HG03460 (cell line): ENCODE measurements around the gene MTMR12.
A peak's percentile ranks its signal among the peaks of the same experiment; 100 is the strongest.
"Not testable (repeated sequence)": the region's sequence is repeated elsewhere in the genome, so short reads cannot be mapped to it uniquely, and the experiment has no call there.

Experiments
- ATAC-seq: cut with Tn5 transposase; IDR thresholded peaks from one replicate; pipeline ENCODE4 v1.9.1; 2021; ENCODE audit not compliant: unreplicated experiment

The MTMR12 gene

DNA sequence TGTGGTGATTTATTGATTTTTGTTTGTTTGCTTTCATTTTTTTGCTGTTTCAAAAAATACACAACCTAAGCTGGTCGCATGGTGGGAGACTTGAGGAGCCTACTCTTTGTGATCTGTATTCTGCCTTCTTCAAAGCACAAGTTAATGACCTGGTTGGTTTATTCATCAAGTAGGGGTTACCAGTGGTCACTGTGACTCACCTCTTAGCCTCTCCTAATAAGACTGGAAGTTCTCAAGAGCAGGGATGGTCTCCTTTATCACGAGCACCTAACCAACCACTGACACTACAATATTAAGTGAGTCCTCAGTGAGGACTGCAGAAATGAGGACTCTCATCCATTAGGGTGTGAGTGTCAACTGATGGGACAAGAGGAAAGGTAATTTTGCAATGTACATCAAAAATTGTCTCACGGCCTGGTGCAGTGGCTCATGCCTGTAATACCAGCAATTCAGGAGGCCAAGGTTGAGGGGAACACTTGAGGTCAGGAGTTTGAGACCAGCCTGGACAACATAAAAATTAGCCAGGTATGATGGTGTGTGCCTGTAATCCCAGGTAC lies 13.6 kb upstream of the MTMR12 start:
- no peak for ATAC-seq

DNA sequence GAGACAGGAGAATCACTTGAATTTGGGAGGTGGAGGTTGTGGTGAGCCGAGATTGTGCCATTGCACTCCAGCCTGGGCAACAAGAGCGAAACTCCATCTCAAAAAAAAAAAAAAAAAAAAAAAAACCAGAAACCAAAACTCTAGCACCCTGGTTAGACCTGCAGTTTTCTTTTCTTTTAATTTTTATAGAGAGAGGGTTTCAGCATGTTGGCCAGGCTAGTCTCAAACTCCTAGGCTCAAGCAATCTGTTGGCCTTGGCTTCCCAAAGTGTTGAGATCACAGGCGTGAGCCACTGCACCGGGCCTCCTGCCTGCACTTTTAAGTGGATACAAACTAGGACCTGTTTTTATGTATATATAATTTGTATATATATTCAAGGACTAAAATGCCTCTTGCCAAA lies 12.9 kb upstream of the MTMR12 start:
- no peak for ATAC-seq

DNA sequence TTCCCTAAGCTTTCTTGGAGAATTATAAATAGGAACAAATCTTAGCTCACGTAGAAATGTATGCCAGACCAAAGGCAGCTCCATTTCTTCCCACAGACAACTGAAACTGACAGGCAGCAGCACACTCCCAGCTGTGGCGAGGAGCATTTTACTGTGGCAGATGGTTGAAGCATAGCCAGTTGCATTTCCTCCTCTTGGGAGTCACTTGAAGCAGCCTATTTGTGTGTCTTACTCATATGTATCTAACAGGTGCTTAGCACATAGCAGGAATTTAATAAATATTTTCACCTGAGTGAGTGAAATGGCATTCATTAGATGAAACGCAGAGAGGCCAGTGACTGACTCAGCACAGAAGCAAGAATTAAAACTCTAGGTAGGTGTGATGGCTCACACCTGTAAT lies 12.3 kb upstream of the MTMR12 start:
- ATAC-seq = peak; percentile 61

DNA sequence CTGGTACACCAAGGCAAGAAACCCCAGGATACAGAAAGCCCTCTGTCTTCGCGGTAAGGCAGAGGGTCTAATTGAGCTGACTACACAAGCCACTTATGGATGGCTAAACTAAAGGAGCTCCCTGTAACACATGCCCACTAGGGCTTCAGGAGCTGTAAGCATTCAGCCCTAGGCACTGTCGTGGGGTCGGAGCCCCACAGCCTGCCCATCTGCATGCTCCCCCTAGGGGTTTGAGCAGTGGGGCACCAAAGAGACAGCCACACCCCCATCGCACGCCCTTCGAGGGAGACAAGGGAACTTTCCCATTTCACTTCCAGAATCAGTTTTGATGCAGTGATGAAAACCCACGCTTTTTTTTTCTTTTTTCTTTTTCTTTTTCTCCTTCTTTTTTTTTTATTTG lies 11.0 kb upstream of the MTMR12 start:
- ATAC-seq = no peak

DNA sequence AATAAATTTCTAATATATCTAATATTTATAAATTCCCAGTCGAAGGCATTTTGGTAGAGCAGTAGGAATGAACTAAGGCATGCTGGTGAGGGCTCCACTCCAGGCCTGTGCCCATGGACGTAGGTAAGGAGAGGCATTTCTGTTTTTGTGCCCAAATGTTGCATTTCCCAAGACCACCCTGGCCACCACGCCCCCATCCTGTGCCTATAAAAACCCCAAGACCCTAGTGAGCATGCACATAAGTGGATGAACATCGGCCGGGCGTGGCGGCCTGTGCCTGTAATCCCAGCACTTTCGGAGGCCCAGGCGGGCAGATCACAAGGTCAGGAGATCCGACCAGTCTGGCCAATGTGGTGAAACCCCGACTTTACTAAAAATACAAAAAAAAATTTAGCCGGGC lies 10.1 kb upstream of the MTMR12 start:
- no peak for ATAC-seq

DNA sequence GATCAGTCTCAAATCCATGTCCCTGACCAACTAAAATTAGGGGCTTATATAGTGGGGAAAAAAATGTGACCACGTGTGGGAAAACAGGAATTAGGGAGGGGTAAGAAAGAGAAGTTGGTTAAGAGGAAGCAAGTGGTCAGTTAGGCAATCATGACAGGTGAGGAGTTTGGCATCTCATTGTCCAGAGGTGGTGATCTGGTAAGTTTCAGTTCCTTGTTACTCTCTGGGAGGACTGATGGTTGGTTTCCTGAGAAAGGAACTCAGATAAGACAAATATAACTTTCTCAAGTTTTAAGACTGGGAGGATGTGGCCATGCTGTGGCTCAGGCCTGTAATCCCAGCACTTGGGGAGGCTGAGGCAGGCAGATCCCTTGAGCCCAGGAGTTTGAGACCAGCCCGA lies 9.0 kb upstream of the MTMR12 start:
- not testable (repeated sequence) for ATAC-seq

DNA sequence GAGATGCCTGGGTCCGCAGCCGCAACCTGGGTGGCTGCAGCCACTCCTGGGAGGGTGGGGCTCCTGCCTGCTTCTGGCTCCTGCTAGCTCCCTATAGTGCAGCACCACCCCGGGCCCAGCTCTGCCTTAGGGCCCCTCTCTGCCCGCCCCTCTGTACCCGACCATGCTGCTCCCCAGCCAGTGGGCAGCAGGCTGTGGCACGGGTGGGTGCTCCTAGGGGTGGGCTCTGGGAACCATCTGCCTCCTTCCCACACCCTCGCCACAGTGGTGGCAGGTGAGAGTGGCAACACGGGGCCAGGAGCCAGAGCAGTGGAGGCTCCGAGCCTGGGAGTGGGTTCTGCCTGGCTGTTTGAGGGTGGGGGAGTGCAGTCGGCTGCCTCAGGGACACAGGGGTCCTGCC lies 7.8 kb upstream of the MTMR12 start:
- no peak for ATAC-seq

DNA sequence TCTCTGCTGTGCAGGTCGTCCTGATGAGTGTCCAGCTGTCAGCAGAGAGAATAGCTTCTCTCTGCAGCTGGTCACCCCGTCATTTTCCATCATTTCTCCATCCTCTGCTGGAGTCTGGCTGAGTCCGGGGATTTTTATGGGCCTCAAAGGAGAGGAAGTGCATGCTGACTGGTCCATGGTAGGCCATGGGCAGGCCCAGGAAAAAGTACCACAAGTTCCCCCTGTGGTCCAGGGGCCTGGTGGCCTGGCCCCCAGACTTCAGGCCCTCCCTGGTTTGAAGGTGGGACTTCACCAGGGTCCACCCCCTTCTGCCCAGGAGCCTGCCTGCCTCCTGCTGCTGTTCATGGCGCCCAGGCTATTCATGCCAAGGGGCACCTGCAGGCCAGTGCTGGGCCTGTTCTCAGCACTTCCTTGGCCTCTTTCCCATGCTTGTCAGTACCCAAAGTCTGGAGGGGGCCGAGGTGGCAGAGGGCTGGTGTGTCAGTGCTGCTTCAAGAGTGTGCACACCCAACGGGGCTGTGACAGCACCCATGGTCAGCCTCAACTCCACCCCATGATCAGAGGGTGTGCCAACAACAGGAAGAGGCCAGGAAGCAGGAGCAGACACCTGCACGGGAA lies 7.3 kb upstream of the MTMR12 start:
- no peak for ATAC-seq

DNA sequence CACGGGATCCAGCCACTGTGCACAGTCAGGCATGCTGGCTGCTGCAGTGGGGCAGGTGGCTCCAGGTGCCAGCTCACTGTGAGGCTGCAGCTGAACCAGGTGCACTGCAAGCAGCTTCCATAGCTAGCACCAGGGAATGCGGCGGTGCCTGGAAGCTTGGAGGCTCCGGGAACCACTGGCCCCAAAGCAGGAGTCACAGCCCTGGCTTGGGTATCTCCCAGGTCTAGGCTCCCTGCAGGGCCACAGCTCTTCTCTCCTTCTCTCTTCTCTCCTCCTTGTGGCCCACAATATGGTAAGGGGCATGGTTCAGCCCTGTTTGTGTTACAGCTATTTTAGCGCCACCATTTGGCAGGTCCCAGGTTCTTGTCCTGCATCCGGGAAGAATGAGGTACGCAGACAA lies 6.7 kb upstream of the MTMR12 start:
- ATAC-seq = no peak

DNA sequence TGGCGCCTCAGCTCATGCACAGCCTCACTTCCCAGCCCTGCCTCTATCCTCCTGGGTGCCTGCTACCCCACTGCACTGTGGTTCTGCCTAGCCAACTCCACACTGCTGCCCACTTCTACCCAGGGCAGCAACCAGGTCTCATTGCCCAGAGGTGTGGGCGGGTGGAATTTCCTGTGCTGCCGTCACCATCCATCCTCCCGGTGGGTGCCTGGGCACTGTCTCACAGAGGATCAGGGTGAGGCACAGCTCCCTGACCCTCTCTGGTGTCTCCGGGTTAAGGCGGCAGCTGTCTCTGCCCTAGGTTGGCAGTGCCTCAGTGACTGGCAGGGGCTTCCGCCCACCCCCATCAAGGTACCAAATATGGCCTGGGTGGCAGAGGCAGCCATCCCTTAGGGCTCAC lies 4.3 kb upstream of the MTMR12 start:
- no peak for ATAC-seq

DNA sequence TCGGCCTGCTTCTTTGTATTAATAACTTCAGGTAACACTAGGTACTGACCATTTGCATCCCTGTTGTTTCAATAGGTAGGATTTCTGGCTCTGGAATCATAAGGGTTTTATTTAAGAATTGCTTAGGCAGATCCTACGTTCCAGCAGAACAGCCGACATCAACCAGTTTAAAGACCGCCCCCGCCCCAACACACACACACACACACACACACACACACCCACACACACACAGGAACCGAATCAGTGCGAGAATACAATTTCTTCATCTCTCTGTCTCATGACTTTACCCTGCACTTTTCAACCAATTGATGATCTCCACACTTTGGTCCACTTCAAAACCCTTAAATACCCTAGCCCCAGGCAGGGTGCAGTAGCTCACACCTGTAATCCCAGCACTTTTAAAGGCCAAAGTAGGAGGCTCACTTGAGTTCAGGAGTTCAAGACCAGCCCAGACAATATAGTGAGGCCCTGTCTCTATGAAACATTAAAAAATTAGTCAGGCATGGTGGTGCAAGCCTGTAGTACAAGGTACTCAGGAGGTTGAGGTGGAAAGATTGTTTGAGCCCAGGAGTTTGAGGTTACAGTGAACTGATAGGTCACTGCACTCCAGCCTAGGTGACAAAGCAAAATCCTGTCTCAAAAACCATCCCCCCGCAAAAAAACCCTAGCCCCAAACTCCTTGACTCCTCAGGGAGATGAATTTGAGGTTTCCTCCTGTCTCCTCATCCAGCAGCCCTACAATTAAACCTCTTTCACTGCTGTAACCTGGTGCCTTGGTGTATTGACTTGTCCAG lies 2.7 kb upstream of the MTMR12 start:
- no peak for ATAC-seq

DNA sequence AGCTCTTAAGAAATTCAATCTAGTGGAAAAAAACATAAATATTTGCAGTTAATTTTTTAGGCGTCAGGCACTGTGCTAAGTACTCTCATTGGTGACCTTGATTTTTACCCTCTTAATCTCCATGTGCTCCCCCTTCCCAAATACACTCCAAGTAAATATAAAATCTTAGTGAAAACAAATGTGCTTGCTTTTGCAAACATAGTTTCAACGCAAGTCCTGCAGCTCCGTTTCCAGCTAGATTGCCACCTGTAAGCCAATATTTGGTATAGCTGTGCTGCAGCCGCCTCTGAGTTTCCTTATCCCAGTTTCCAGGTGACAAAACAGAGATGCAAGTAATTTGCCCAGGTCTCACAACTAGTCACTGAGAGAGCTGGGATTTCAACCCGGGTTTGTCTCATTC lies 1.9 kb upstream of the MTMR12 start:
- no peak for ATAC-seq

DNA sequence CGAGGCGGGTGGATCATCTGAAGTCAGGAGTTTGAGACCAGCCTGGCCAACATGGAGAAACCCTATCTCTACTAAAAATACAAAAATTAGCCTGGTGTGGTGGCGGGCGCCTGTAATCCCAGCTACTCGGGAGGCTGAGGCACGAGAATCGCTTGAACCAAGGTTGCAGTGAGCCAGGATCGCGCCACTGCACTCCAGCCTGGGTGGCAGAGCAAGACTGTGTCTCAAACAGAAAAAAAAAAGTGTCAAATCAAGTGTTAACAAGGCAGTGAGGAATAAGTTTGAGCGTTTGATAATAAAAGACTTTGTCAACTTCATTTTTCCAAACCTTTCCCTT lies 1.4 kb upstream of the MTMR12 start:
- not testable (repeated sequence) for ATAC-seq

DNA sequence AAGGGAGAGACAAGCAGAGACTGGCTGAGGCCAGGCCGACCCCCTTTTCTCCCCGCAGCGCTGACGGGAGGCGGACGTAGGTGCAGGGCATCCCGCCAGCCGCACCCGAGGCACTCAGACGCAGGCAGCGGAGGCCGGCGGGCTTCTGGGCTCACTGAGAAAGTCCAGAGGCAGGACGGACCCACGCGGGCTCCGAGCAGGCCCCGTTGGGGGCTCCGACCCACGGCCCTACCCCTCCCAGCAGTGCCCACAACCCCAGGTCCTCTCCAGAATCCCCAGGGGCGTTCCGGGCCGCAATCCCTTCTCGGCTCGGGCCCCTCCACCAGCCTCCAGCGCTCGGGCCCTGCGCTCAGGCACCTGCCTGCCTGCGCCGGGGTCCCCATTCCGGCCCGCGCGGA lies 543 bp downstream of the MTMR12 start:
- peak; percentile 22 for ATAC-seq

DNA sequence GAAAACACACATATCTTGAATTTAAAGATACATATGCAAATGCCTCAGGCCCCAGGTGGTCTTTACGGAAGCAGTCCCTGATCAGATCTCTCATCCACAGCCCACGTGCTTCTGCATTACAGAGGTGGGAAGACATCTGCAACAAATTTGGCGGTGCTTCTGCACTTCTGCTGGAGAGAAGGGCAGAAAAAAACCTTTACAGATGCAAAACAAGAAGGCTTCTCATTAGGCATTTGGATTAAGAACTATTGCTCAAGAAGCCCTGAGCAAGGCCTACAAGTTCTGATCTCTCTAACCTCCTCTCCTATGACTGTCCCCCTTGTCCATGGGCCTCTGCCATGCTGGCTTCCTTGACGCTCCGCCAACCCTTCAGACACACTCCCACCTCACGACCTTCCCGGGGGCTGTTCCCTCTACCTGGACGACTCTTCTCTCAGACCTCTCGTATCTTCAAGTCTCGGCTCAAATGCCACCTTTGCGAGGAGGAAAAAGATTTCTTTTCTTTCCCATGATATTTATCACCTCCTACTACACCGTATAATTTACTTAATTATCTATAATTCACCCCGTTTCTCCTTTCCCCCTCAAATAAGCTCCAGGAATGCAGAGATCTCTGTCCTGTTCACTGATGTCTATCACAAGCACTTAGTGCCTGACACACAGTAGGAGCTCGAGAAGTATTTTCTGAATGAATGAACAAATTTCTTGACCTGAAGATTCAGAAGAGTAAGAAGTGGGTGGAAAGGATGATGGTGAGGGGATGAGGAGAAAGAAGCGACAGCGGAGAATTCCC lies 1.1 kb downstream of the MTMR12 start:
- no peak for ATAC-seq

DNA sequence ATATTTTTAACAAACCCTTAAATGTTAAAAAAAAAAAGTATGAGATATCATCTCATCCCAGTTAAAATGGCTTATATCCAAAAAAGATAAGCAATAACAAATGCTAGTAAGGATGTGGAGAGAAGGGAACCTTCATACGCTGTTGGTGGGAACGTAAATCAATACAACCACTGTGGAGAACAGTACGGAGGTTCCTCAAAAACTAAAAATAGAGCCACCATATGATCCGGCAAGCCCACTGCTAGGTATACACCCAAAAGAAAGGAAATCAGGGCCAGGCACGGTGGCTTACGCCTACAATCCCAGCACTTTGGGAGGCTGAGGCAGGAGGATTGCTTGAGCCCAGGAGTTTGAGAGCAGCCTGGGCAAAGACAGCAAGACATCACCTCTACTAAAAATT lies 3.0 kb downstream of the MTMR12 start:
- ATAC-seq = no peak

DNA sequence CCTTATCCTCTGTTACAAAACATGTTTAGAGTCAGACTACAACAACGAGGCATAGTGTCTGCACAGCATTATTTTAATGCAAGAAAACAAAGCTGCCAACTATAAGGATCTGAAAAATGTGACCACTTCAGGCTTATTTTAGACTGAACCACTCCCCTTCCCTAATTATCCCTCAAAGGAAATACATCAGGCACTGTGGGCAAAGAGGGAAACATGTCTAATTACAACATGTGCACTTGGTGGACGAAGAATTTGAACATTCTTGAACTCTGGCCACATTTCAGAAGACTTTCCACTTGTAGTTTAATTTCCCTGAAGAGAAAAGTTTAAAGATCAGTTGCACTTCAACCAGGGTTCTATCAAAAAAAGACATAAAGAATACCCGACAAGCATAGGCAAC lies 3.8 kb downstream of the MTMR12 start:
- no peak for ATAC-seq

DNA sequence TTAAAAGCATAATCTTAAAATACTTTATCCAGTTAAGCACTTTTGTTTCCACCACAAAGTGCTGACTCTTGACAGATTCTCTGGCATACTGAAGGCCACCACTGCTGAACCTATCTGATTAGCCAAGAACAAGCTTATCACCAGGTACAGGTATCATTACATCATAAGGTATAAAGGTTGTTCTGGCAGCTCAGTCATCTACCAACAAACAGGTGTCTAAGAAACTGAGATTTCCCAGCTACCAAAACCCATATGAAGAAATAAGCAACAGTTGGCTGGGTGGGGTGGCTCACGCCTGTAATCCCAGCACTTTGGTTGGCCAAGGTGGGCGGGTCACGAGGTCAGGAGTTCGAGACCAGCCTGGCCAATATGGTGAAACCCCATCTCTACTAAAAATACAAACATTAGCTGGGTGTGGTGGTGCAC lies 5.0 kb downstream of the MTMR12 start:
- ATAC-seq = no peak

DNA sequence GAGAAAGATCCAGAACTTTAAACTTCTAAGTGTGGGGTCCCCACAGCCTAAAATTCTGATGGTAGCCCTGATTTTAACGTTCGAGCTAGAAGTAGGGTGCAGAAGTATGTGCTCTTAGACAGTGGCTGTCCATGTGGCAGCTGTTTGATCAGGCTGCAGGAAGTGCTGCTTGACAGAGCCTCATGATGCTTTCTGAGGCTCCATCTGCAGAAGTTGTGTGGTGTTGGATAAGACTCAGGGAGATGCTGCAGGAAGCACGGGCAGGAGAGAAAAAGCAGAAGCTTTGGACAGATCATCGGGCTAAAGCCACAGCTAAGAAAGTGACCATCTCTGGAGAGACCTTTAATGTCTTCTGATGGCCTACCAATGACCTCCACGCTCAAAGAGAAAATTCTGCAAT lies 8.1 kb downstream of the MTMR12 start:
- ATAC-seq = no peak

DNA sequence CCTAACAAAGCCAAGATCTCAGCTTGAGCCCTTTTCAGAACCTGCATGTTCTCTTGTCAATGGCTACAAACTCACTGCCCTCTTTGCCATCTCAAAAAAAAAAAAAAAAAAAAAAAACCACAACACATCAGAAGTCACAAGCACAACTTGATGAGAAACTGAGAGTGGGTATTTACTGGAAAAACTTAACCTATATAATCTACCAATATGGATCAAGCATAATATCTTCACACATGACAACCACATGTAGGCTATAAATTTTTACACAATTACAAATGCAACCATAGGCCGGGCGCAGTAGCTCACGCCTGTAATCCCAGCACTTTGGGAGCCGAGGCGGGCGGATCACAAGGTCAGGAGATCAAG lies 9.0 kb downstream of the MTMR12 start:
- no peak for ATAC-seq

DNA sequence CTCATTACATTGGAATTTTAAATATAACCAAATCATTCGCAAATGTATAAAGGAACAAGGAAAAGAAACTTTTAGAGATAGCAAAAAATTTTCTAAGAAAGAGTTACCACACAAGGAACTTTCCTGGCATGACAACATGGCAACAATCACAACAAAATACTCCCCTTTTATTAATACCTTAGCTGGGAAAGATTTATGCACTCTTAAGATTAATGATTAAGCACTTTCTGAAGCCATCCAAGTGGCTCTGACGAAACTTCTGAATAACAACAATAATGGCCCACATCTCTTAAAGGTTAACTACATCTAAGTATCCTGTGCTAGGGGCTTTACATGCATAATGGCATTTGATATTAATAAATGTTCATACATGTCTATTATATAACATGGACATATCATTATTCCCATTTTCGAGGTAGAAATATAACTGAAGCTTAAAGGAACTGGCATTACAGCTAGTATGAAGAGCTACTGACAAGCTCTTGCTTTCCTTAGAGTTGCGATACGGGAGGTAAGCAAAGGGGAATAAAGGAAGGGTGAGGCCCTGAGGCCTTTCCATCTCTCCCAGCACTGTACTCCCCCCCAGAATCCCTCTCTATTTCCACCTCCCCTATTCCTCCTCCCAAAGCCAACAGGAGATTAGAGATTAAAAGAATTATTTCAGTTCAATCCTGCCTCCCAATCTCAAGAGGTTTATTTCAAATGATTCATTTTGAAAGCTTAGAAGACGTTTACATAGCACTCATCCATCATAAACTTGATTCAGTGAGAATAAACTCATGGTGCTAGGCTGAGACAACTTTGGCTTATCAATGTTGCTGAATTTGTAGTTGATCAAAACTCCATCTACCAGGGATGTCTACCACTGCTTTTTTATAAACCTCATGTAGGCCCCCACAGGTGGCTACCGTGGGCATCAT lies 9.6 kb downstream of the MTMR12 start:
- no peak for ATAC-seq
